Upper lobe of left lung (tissue), 4 donors: ENCODE results near the gene DEFB132.

Experiments used
- CTCF ChIP-seq, 6 experiments: fragments of 450-650 bp in 4 of 6; fragments of 200-600 bp in 2 of 6; sonication (generic) in 2 of 6; IDR thresholded peaks; one replicate each; pipeline ENCODE4 v1.5.1; 2016 to 2019; ENCODE audit warnings: antibody characterized with exemption in 6 of 6
- POLR2A ChIP-seq, 4 donors: fragments of 450-650 bp; IDR thresholded peaks; one replicate each; pipeline ENCODE4 v1.5.1; 2016 to 2017; ENCODE audit warnings: antibody characterized with exemption in 4 of 4, mild to moderate bottlenecking in 2 of 4
- POLR2AphosphoS5 ChIP-seq, 2 donors: sonication (generic); formaldehyde crosslinking; IDR thresholded peaks; one replicate each; pipeline ENCODE4 v1.5.1; 2017; ENCODE audit warnings: antibody characterized with exemption in 2 of 2

GRCh38 chr20:277496-277781 lies 19.9 kb downstream of the DEFB132 start:
- TF ChIP-seq CTCF (IDR thresholded peaks at IDR 0.05), result no peak
- TF ChIP-seq POLR2AphosphoS5 (IDR thresholded peaks at IDR 0.05), result no peak
- no peak for TF ChIP-seq POLR2A (IDR thresholded peaks at IDR 0.05)
